NCI-H526 treated with DMSO at 0.1 percent for 48 hours (cell line): ENCODE results near the gene CD58.
"Not testable (repeated sequence)": the region's sequence is repeated elsewhere in the genome, so short reads cannot be mapped to it uniquely, and the experiment has no call there.

ENCODE experiments used
- DNase-seq: peaks from one replicate; lab custom pipeline; 2025; lab: John Stamatoyannopoulos, UW

The CD58 gene

GRCh38 chr1:116591951-116592605 is 21.3 kb upstream of the CD58 start:
- DNase-seq = not testable (repeated sequence)

- not testable (repeated sequence) for DNase-seq
Measured at GRCh38 chr1:116591006-116591950, 20.5 kb upstream of the CD58 start.

GRCh38 chr1:116590359-116591005 is 19.7 kb upstream of the CD58 start:
- not testable (repeated sequence) for DNase-seq

- DNase-seq = not testable (repeated sequence)
Measured at GRCh38 chr1:116589101-116589735, 18.4 kb upstream of the CD58 start.

GRCh38 chr1:116587501-116588227 is 16.8 kb upstream of the CD58 start:
- DNase-seq = no peak

GRCh38 chr1:116586741-116587143 is 15.9 kb upstream of the CD58 start:
- no peak for DNase-seq

GRCh38 chr1:116585886-116586285 is 15.1 kb upstream of the CD58 start:
- DNase-seq = no peak

- no peak for DNase-seq
Measured at GRCh38 chr1:116581323-116581885, 10.6 kb upstream of the CD58 start.

- no peak for DNase-seq
Measured at GRCh38 chr1:116580446-116581322, 9.9 kb upstream of the CD58 start.

- DNase-seq = no peak
Measured at GRCh38 chr1:116579259-116579875, 8.5 kb upstream of the CD58 start.

- DNase-seq = no peak
Measured at GRCh38 chr1:116578581-116578980, 7.8 kb upstream of the CD58 start.

- DNase-seq = no peak
Measured at GRCh38 chr1:116577759-116578314, 7.0 kb upstream of the CD58 start.

GRCh38 chr1:116574581-116575291 is 3.9 kb upstream of the CD58 start:
- peak; percentile 42 for DNase-seq

- DNase-seq = no peak
Measured at GRCh38 chr1:116573431-116574095, 2.7 kb upstream of the CD58 start.

- DNase-seq = no peak
Measured at GRCh38 chr1:116572771-116573430, 2.1 kb upstream of the CD58 start.

- no peak for DNase-seq
Measured at GRCh38 chr1:116572099-116572498, 1.3 kb upstream of the CD58 start.

GRCh38 chr1:116571215-116571919 is 541 bp upstream of the CD58 start:
- DNase-seq = no peak
